ENCODE results near the gene MYH11. TPM values are rescaled to one million over a fixed set of nuclear protein-coding genes. Genes with fewer than 3 reads are reported as not detected.
"Not testable (repeated sequence)": the region's sequence is repeated elsewhere in the genome, so short reads cannot be mapped to it uniquely, and the experiment has no call there.

MYH11 gene
- total RNA-seq, 2 donors from 2014 or later: 968 to 2,091 TPM

DNA sequence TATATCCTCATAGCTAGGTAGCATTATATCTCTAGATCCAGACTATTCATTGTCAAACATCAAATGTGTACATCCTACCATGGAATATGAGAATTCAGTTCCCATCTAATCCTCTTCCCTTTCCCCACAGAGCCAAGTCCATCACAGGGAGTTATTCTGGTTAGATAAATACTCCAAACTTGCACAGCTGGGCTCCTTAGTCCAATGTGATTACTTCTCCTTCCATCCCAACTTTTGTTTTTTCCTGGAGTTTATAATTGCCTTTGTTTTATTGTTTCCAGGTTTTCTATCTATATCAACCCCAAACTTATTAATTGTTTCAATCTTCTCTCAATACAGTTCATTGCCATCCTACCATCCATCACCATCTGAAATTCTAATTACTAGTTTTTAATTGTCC is 59.9 kb downstream of the MYH11 start:
- Histone ChIP-seq H3K4me3 (no peak overlapping the region), H3K4me1 (replicated peaks) (no peaks in the 10 kb centered on the region), H3K27me3 (replicated peaks; ENCODE audit: insufficient read depth) (no peaks in the 10 kb centered on the region), H3K9me3 (no peaks in the 10 kb centered on the region), H3K36me3 (no peaks in the 10 kb centered on the region), H3K27ac (no peak overlapping the region)
- TF ChIP-seq, protein P1, sequence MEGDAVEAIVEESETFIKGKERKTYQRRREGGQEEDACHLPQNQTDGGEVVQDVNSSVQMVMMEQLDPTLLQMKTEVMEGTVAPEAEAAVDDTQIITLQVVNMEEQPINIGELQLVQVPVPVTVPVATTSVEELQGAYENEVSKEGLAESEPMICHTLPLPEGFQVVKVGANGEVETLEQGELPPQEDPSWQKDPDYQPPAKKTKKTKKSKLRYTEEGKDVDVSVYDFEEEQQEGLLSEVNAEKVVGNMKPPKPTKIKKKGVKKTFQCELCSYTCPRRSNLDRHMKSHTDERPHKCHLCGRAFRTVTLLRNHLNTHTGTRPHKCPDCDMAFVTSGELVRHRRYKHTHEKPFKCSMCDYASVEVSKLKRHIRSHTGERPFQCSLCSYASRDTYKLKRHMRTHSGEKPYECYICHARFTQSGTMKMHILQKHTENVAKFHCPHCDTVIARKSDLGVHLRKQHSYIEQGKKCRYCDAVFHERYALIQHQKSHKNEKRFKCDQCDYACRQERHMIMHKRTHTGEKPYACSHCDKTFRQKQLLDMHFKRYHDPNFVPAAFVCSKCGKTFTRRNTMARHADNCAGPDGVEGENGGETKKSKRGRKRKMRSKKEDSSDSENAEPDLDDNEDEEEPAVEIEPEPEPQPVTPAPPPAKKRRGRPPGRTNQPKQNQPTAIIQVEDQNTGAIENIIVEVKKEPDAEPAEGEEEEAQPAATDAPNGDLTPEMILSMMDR (IDR thresholded peaks at IDR 0.05): no peak
- TF ChIP-seq POLR2A (IDR thresholded peaks at IDR 0.05) (no peak), POLR2AphosphoS5 (IDR thresholded peaks at IDR 0.05) (no peak)
- no peak for DNase-seq (ENCODE audit: low spot score)
- intact Hi-C loops (cut with DNase I): no loop called here

DNA sequence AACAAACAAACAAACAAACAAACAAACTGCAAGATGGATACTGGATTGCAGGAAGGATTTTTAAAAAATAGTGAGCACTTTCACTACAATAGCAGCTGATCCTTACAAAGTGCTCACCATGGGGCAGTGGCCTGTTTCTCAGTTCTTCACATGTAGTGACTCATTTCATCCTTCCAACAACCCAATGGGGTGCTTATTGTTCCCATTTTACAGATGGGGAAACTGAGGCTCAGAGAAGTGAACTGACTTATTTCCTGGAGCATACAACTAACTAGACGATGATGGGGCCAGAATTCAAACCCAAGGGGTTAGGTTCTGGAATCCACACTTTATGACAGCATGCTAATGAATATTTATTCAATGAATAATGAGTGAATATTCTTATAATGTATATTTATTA is 61.2 kb downstream of the MYH11 start:
- Histone ChIP-seq H3K4me1 (replicated peaks) (no peaks in the 10 kb centered on the region), H3K27ac (no peak overlapping the region), H3K27me3 (replicated peaks; ENCODE audit: insufficient read depth) (no peaks in the 10 kb centered on the region), H3K36me3 (no peaks in the 10 kb centered on the region), H3K9me3 (no peaks in the 10 kb centered on the region), H3K4me3 (no peak overlapping the region)
- TF ChIP-seq POLR2A (IDR thresholded peaks at IDR 0.05): no peak
- TF ChIP-seq, protein P1 (IDR thresholded peaks at IDR 0.05): no peak
- no peak for TF ChIP-seq POLR2AphosphoS5 (IDR thresholded peaks at IDR 0.05)
- 90% methylated on average over 1 of the region's 1 CpG for WGBS
- intact Hi-C loops (cut with DNase I): no loop called here
- DNase-seq (ENCODE audit: low spot score): no peak

DNA sequence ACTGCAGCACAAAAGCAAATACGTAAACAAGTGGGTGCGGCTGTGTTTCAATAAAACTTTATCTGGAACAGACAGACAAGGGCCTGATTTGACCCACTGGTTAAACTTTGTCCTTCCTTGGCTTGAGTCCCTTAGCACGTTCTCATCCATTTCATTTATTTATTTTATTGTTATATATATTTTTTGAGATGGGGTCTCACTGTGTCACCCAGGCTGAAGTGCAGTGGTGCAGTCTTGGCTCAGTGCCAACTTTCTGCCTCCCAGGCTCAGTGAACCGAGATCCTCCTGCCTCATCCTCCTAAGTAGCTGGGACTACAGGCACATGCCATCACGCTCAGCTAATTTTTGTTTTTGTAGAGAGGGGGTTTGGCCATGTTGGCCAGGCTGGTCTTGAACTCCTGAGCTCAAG is 64.3 kb downstream of the MYH11 start:
- no peaks in the 10 kb centered on the region for H3K4me1 ChIP-seq (replicated peaks)
- no peak overlapping the region for H3K4me3 ChIP-seq
- H3K36me3 ChIP-seq: no peaks in the 10 kb centered on the region
- H3K27me3 ChIP-seq (replicated peaks; ENCODE audit: insufficient read depth): no peaks in the 10 kb centered on the region
- TF ChIP-seq POLR2AphosphoS5 (IDR thresholded peaks at IDR 0.05) (no peak), POLR2A (IDR thresholded peaks at IDR 0.05) (no peak)
- TF ChIP-seq, protein P1 (IDR thresholded peaks at IDR 0.05): no peak
- H3K27ac ChIP-seq: no peak overlapping the region
- H3K9me3 ChIP-seq: no peaks in the 10 kb centered on the region
- 72% methylated on average over 5 of the region's 5 CpGs for WGBS
- intact Hi-C loops (cut with DNase I): no loop called here
- no peak for DNase-seq (ENCODE audit: low spot score)

DNA sequence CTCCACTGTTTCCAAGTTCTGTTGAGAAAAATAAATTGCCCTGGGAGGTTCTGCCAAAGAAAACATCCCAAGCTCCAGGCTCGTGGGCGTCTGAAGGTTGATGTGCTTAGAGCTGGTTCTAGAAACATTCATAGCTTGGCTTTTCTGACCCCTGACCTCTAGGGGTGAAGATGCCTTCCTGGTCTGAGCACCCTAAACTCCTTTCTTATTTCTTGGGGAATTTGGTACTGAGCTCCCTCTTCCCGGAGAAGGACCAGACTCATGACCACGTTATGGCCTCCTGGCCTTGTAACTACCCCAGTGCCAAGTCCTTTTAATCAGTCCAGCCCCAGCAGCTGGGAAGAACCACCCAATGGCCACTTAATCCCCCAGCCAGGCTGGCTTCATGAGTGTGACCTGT is 66.4 kb downstream of the MYH11 start:
- no peak overlapping the region for H3K4me3 ChIP-seq
- intact Hi-C loops (cut with DNase I): no loop called here
- TF ChIP-seq POLR2AphosphoS5 (IDR thresholded peaks at IDR 0.05): no peak
- TF ChIP-seq, protein P1 (IDR thresholded peaks at IDR 0.05): no peak
- TF ChIP-seq POLR2A (IDR thresholded peaks at IDR 0.05): no peak
- H3K27me3 ChIP-seq (replicated peaks; ENCODE audit: insufficient read depth): no peaks in the 10 kb centered on the region
- H3K4me1 ChIP-seq (replicated peaks): no peaks in the 10 kb centered on the region
- no peaks in the 10 kb centered on the region for H3K9me3 ChIP-seq
- H3K36me3 ChIP-seq: no peaks in the 10 kb centered on the region
- DNase-seq (ENCODE audit: low spot score): no peak
- H3K27ac ChIP-seq: no peak overlapping the region
- 37% methylated on average over 4 of the region's 4 CpGs for WGBS

DNA sequence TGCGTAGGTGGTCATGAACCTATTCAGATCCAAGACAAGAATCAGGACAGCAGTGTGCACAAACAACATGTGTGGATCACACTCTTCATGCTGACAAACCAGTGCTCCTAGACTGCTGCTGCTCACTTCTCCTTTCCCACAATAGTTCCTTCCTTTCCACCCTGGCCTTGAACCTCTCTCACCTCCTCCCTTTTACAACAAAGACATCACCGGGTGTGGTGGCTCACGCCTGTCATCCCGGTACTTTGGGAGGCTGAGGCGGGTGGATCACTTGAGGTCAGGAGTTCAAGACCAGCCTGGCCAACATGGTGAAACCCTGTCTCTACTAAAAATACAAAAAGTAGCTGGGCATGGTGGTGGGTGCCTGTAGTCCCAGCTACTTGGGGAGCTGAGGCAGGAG is 67.0 kb downstream of the MYH11 start:
- WGBS: 67% methylated on average over 5 of the region's 5 CpGs
- intact Hi-C loops (cut with DNase I); DNase-seq (ENCODE audit: low spot score); H3K36me3 ChIP-seq; H3K27ac ChIP-seq; H3K4me1 ChIP-seq (replicated peaks); H3K9me3 ChIP-seq; H3K27me3 ChIP-seq (replicated peaks; ENCODE audit: insufficient read depth); H3K4me3 ChIP-seq: not testable (repeated sequence)

All from prostate gland (tissue), 2 donors.